GM19240 (cell line): ENCODE measurements around the gene OLFM2.

ENCODE experiments used
- DNase-seq: peaks from one replicate; pipeline ENCODE4 v3.0.0; 2011; ENCODE audit warnings: low spot score; ENCODE audit not compliant: insufficient read length

Gene OLFM2

GRCh38 chr19:9910625-9911024, 25.7 kb downstream of the OLFM2 start:
- DNase-seq = no peak

GRCh38 chr19:9909251-9909650, 27.1 kb downstream of the OLFM2 start:
- DNase-seq = no peak

- no peak for DNase-seq
Observed at GRCh38 chr19:9906475-9907087, 29.7 kb downstream of the OLFM2 start.

- no peak for DNase-seq
Observed at GRCh38 chr19:9903336-9903735, 33.0 kb downstream of the OLFM2 start.

DNA sequence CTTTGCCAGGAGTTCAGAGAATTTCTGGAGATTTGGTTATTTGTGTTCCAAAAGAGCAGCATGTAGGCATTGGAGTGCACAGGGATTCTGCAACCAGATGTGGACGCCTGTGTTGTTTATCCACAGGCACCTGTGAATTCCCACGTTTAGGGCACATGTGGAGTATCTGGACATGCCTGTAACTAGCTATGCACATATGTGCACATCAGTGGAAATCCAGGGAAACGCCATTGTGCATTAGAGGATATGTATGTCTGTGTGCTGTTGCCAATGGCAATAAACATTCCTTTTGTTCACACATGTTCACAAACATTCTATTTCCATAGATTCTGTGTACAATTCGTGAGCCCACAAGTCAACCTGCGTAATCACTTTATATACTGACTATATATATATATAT, 34.7 kb downstream of the OLFM2 start:
- DNase-seq = no peak

GRCh38 chr19:9901020-9901419, 35.3 kb downstream of the OLFM2 start:
- no peak for DNase-seq

- DNase-seq = no peak
Observed at GRCh38 chr19:9891609-9892373, 44.5 kb downstream of the OLFM2 start.

DNA sequence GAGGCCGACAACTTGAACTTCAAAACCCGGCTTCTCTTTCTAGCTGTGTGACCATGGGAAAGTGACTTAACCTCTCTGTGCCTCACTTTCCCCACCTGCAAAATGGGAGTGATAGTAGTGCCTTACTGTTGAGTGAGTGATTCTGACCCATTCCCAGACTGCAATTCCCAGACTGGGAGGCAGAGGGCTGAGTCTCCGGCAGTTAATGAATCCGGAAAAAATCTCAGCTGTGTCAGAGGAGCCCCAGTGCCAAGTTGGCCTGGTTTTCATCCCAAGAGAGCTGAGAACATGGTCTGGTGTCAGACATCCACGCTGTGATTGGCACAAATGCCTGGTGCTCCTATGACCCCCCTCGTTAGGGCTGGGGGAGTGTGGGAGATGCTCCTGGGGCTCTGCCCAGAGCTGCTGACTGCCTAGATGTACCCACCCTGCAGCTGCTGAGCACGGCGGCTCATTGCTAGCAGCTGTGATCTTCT, 51.2 kb downstream of the OLFM2 start:
- no peak for DNase-seq

GRCh38 chr19:9883764-9884163, 52.6 kb downstream of the OLFM2 start:
- no peak for DNase-seq

DNA sequence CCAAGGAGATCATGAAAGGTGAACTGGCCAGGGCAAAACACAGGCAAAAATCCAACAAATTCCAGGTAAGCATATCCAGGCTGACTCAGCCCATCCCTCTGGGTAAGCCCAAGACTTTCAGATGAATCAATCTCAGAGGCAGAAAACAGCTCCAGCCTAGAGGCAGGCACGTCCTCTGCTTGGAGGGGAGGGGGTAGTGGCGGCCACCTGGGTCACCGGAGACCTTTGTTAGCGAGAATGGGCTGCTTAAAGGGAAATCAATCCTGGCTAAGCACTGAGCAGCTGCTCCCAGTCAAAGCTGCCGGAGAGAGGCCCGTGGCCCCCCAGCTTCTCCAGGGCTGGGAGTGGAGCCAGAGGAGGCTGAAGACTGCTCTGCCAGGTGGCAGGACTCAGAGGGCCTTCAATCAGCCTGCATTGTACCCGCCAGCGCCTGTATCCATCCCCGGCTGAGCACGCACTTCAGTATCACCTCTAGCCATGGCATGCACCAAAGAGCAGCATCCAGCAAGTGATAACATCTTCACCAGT, 53.0 kb downstream of the OLFM2 start:
- no peak for DNase-seq

DNA sequence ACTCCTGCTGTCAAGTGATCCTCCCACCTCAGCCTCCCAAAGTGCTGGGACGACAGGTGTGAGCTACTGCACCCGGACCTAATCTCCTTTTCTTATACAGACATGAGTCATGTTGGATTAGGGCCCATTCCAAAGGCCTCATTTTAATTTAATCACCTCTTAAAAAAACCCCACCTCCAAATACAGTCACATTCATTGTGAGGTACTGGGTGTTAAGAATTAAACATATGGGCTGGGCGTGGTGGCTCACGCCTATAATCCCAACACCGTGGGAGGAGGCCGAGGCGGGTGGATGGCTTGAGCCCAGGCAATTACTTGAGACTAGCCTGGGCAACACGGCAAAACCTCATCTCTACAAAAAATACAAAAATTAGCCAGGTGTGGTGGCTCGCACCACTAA, 54.6 kb downstream of the OLFM2 start:
- no peak for DNase-seq

- no peak for DNase-seq
Observed at GRCh38 chr19:9878511-9879196, 57.7 kb downstream of the OLFM2 start.

- no peak for DNase-seq
Observed at GRCh38 chr19:9877780-9878510, 58.4 kb downstream of the OLFM2 start.

DNA sequence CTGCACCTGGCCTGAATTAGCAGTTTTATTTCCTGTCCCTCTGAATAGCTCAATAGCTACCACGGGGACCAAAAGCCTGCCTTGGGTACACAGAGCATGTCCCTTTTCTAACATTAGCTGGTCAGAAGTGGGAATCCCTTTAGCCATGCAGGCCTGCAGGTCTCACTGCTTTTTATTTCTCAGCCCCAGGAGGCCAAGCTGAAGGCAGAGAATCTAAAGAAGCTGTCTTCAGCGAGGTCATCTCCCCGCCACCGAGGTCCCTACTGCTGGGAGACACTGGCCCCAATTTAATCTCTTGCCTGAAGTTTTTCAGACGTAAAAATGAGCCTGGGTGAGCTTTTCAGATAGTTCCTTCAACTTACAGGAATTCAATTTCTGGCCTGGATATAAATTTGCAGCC, 60.5 kb downstream of the OLFM2 start:
- DNase-seq = no peak

DNA sequence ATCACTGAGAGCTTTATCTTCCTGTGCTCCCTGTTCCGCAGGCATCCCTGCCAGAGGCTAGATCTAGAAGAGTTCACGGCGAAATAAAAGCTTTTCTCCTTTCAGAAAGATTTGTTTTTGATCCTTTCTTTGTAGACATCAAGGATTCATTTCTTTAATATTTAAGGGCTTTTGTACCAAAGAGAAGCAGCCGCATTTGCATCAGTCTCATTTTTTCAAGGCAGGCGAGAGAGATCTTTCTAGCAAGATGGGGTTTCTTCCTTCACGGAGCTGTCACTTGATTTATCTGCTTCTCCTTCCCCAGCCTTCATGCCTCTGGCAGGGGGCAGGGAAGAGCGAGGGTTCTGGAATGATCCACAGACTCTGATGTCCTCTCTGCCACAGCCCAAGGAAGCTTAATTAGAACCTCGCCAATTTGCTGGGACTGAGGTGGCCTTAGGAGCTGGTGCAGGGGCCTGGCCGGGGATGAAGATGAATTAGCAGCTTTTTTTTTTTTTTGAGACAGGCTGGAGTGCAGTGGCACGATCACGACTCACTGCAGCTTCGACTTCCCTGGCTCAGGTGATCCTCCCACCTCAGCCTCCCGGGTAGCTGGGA, 61.2 kb downstream of the OLFM2 start:
- no peak for DNase-seq

DNA sequence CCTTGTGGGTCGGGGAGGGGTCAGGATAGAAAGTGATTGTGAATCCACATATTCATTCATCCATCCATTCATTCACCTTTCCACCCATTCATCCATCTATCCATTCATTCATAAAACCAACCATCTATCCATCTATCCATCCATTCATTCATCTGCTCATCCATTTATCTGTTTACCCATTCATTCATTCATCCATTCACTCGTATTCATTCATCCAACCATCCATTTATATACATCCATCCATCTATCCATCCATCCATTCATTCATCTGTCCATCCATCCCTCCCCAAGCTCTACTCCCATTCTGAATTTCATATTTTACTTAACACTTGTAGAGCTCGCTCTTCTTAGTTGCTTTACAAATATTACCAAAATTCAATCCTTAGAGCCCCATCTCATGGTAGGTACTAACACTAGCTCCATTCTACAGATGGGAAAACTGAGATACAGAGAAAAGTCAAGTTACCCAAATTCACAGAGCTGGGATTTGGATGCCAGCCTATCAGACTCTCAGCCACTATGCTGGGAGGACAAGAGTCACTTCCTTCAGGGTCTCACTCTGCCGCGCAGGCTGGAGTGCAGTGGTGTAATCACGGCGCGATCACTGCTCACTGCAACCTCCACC, 63.6 kb downstream of the OLFM2 start:
- DNase-seq = no peak

GRCh38 chr19:9871626-9872338, 64.5 kb downstream of the OLFM2 start:
- no peak for DNase-seq

DNA sequence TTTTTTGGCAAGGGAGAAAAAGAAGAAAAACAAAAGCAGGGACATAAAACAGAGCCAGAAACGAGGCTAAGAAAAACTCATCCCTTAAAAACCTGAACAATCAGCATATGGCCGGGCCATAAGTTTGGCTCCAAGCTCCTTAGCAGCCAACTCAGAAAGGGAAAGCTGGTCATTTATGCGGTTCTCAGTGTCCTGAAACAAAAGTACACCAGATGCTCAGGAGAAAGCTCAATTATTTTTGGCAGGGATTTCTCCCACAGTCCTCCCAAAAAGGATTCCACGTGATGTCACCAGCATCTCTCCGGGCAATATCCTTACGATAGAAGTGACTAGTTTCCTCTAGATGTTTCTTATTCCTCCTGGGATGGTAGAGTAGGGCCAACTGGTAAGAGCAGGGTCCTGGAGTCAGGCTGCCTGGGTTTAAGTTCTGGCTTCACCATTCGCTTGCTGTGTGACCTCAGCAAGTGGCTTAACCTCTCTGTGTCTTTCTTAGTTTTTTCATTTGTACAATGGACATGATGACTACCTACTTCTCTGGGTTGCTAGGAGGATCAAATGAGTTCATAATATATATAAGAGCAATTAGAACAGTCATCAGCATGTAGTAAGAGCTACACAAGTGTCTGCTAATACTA, 67.2 kb downstream of the OLFM2 start:
- DNase-seq = no peak

DNA sequence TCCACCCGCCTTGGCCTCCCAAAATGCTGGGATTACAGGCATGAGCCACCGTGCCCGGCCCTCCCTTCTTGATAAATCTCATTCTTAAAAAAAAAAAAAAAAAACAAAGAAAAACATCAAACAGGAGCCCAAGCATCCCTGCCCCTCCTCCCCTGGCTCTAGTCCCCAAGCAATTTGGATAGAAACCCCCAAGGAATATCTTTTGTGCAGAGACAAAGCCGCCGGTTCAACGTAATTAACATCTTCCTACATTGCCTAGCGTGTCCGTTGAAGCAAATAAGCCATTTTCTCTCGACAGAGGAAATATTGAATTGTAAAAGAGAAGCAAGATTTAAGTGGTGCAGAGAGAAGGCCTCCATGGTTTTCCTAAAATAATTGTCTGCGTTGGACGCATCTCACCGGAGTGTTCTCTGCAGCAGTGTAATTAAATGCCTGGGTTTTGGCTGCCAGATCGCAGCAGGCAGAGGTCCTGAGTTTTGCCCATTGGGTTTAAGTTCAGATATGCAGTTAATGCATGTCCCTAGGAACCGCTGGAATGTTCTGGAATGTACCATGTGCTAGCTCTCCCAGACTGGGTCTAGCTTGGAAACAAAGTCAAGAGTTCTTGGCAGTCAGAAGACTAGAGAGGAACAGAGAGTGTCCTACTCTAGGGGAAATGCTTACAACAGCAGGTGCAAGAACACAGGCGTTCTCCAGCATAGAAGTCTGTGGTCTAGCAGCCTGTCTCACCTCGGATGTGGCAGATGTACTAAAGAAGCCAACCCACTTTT, 70.4 kb downstream of the OLFM2 start:
- DNase-seq = no peak
